Sigmoid colon (tissue), 4 donors: ENCODE results near the gene MYH9.

ENCODE experiments used
- EP300 ChIP-seq, 4 donors: sonication (generic); formaldehyde crosslinking; IDR thresholded peaks; one replicate each; pipeline ENCODE4 v1.6.1; 2017; ENCODE audit warnings: antibody characterized with exemption in 4 of 4
- POLR2A ChIP-seq, 2 donors: fragments of 450-650 bp; IDR thresholded peaks; one replicate each; pipeline ENCODE4 v1.6.1; 2016; ENCODE audit warnings: antibody characterized with exemption in 2 of 2, mild to moderate bottlenecking in 2 of 2, moderate library complexity in 2 of 2
- TF ChIP-seq, protein P1 (sequence below), 4 experiments: fragments of 450-650 bp in 3 of 4; fragments of 200-600 bp in 1 of 4; IDR thresholded peaks; one replicate each; pipeline ENCODE4 v1.5.1; 2016 to 2019; ENCODE audit warnings: antibody characterized with exemption in 4 of 4, mild to moderate bottlenecking in 3 of 4, moderate library complexity in 2 of 4

DNA sequence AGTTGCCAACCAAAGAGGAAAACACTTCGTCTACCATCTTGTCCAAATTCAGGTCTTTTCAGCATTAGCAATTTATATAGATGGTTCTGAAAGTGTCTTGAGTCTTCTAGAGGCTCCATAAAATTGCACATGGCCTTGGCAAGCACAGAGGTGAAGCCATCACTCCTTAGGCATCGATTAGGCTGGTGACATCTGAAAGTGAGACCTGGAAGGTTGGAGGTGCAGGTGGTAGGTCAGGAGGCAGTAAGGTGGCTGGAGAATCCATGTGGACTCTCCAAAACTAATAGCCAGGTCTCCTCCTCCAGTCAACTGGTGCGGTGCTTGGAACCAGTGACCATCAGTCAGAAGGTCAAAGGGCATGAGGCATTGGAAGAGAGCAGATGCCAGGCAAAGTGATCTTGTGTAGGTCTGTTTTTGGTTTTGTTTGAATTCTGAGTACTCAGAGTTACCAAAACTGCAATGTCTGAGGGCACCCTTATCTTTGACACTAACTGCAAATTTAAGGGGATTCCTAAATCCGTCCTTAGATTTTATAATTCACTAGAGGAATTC is 141.9 kb downstream of the MYH9 start:
- TF ChIP-seq EP300 (IDR thresholded peaks at IDR 0.05) (no peak), POLR2A (IDR thresholded peaks at IDR 0.05) (no peak)
- TF ChIP-seq, protein P1, sequence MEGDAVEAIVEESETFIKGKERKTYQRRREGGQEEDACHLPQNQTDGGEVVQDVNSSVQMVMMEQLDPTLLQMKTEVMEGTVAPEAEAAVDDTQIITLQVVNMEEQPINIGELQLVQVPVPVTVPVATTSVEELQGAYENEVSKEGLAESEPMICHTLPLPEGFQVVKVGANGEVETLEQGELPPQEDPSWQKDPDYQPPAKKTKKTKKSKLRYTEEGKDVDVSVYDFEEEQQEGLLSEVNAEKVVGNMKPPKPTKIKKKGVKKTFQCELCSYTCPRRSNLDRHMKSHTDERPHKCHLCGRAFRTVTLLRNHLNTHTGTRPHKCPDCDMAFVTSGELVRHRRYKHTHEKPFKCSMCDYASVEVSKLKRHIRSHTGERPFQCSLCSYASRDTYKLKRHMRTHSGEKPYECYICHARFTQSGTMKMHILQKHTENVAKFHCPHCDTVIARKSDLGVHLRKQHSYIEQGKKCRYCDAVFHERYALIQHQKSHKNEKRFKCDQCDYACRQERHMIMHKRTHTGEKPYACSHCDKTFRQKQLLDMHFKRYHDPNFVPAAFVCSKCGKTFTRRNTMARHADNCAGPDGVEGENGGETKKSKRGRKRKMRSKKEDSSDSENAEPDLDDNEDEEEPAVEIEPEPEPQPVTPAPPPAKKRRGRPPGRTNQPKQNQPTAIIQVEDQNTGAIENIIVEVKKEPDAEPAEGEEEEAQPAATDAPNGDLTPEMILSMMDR (IDR thresholded peaks at IDR 0.05): no peak
